Stimulated activated naive CD8-positive, alpha-beta T cell treated with anti-CD3 and anti-CD28 coated beads, Interleukin-15, Interleukin-2, amounts not matched to agents 100 U/mL and 50 U/mL, for 24 hours (primary cell): Measurements from ENCODE around the gene SUZ12.
"Not testable (repeated sequence)": the region's sequence is repeated elsewhere in the genome, so short reads cannot be mapped to it uniquely, and the experiment has no call there.

Experiments used
- ATAC-seq: fragments of 150-1000 bp; cut with Tn5 transposase; one replicate; pipeline ENCODE4 v1.10.0; 2021
- DNase-seq: peaks from one replicate; pipeline ENCODE4 v3.0.0; 2021

The SUZ12 gene

GRCh38 chr17:31951953-31952352 is 15.1 kb downstream of the SUZ12 start:
- not testable (repeated sequence) for DNase-seq, ATAC-seq

- not testable (repeated sequence) for ATAC-seq
Measured at GRCh38 chr17:31964131-31964530, 27.3 kb downstream of the SUZ12 start.

GRCh38 chr17:31967648-31968047 is 30.8 kb downstream of the SUZ12 start:
- DNase-seq (no peak), ATAC-seq (no peak)

More at GRCh38 chr17:31964131-31964530, 27.3 kb downstream of the SUZ12 start:
- DNase-seq = not testable (repeated sequence)

- not testable (repeated sequence) for ATAC-seq, DNase-seq
Measured at GRCh38 chr17:31970416-31970815, 33.6 kb downstream of the SUZ12 start.

- not testable (repeated sequence) for ATAC-seq, DNase-seq
Measured at GRCh38 chr17:31974269-31975071, 37.7 kb downstream of the SUZ12 start.

- not testable (repeated sequence) for ATAC-seq, DNase-seq
Measured at GRCh38 chr17:31975391-31975790, 38.6 kb downstream of the SUZ12 start.

GRCh38 chr17:31991821-31992220 is 55.0 kb downstream of the SUZ12 start:
- not testable (repeated sequence) for DNase-seq, ATAC-seq

GRCh38 chr17:31997005-31997404 is 60.2 kb downstream of the SUZ12 start:
- ATAC-seq = no peak
- DNase-seq = no peak

- ATAC-seq = peak; percentile 97
- DNase-seq = peak; percentile 94
Measured at GRCh38 chr17:32006957-32007462, 70.2 kb downstream of the SUZ12 start, which contains the start of gene LRRC37B. Gene LRRC37B (plus strand): TSS chr17:32007383. CDS start chr17:32021393, 14,010 bp downstream.

GRCh38 chr17:32007463-32008298 is 70.9 kb downstream of the SUZ12 start:
- DNase-seq (peak; percentile 58), ATAC-seq (peak; percentile 51)

GRCh38 chr17:32009262-32009542 is 72.4 kb downstream of the SUZ12 start:
- DNase-seq (no peak), ATAC-seq (no peak)

- DNase-seq = no peak
- ATAC-seq = no peak
Measured at GRCh38 chr17:32010114-32010513, 73.3 kb downstream of the SUZ12 start.

- no peak for DNase-seq
- no peak for ATAC-seq
Measured at GRCh38 chr17:32015245-32016013, 78.6 kb downstream of the SUZ12 start.

- ATAC-seq = no peak
- DNase-seq = no peak
Measured at GRCh38 chr17:32016231-32016630, 79.4 kb downstream of the SUZ12 start.

GRCh38 chr17:32019228-32019627 is 82.4 kb downstream of the SUZ12 start:
- no peak for ATAC-seq

GRCh38 chr17:32020943-32021614 is 84.3 kb downstream of the SUZ12 start:
- ATAC-seq = no peak
- no peak for DNase-seq

More at GRCh38 chr17:32019228-32019627, 82.4 kb downstream of the SUZ12 start:
- no peak for DNase-seq

GRCh38 chr17:32021615-32021955 is 84.8 kb downstream of the SUZ12 start:
- DNase-seq (no peak), ATAC-seq (no peak)

GRCh38 chr17:32022554-32022953 is 85.7 kb downstream of the SUZ12 start:
- not testable (repeated sequence) for DNase-seq

GRCh38 chr17:32027271-32027670 is 90.5 kb downstream of the SUZ12 start:
- DNase-seq, ATAC-seq: not testable (repeated sequence)

More at GRCh38 chr17:32022554-32022953, 85.7 kb downstream of the SUZ12 start:
- ATAC-seq = not testable (repeated sequence)

GRCh38 chr17:32033223-32033622 is 96.4 kb downstream of the SUZ12 start:
- DNase-seq (no peak), ATAC-seq (no peak)

GRCh38 chr17:32033812-32034211 is 97.0 kb downstream of the SUZ12 start:
- ATAC-seq, DNase-seq: not testable (repeated sequence)
